Measurements from ENCODE around the gene PDCD7. TPM values are rescaled to one million over a fixed set of nuclear protein-coding genes. Genes with fewer than 3 reads are reported as not detected.

PDCD7 gene
- total and polyA plus RNA-seq, 2 of the 13 experiments (the other 11 are each of a cell fraction or from before 2014, with no cell fraction given): 10.1 to 14.7 TPM

- TF ChIP-seq ZBTB14 (CRISPR knock-in tag; IDR thresholded peaks at IDR 0.05): no peak
- peak; percentile 65 for TF ChIP-seq ATF3 (CRISPR knock-in tag; IDR thresholded peaks at IDR 0.05)
- no peak for TF ChIP-seq ZNF367 (CRISPR knock-in tag; IDR thresholded peaks at IDR 0.05; ENCODE audit: borderline replicate concordance)
- no peak for TF ChIP-seq GATAD1 (CRISPR knock-in tag; IDR thresholded peaks at IDR 0.05)
- TF ChIP-seq HOXA9 (CRISPR knock-in tag; IDR thresholded peaks at IDR 0.05; ENCODE audit: borderline replicate concordance): no peak
- TF ChIP-seq ZNF841 (CRISPR knock-in tag; IDR thresholded peaks at IDR 0.05; ENCODE audit: borderline replicate concordance): no peak
- TF ChIP-seq CEBPG (CRISPR knock-in tag; IDR thresholded peaks at IDR 0.05): 0 out of 2 replicates have a peak, but pooled peaks have one; percentile 34
- TF ChIP-seq ZNF318 (CRISPR knock-in tag; IDR thresholded peaks at IDR 0.05): no peak
- TF ChIP-seq ZFP36L2 (CRISPR knock-in tag; IDR thresholded peaks at IDR 0.05): no peak
- 0 out of 2 replicates have a peak, but pooled peaks have one; percentile 42 for TF ChIP-seq PATZ1 (CRISPR knock-in tag; IDR thresholded peaks at IDR 0.05)
These were observed 38.4 kb downstream of the PDCD7 start (continued) for GRCh38 chr15:65095011-65095746.

Measured in HepG2 (cell line).